GM12878 (cell line): ENCODE measurements around the gene ALAD. TPM values are rescaled to one million over a fixed set of nuclear protein-coding genes. Genes with fewer than 3 reads are reported as not detected.

Source experiments
- ATAC-seq: fragments of 200-7000 bp; cut with Tn5 transposase; 3 replicates; pipeline ENCODE4 v1.9.1; 2020; ENCODE audit warnings: mild to moderate bottlenecking, moderate library complexity
- BruUV-seq: library from RNA; stranded (reverse); fragments of 400-500 nt; replicated peaks from 2 replicates; lab custom pipeline; 2021; lab: Mats Ljungman, UMichigan
- CTCF ChIA-PET: fragments of 300-600 bp; sonication (Branson Sonifier 250); formaldehyde crosslinking; extraction: SDS; loops from one replicate; lab custom pipeline; 2021; ENCODE audit warnings: inconsistent platforms; lab: Yijun Ruan, JAX
- POLR2A ChIA-PET: fragments of 350-600 bp; formaldehyde crosslinking; extraction: SDS; loops from one replicate; lab custom pipeline; 2021; ENCODE audit warnings: inconsistent platforms; lab: Charles Lee
- RAD21 ChIA-PET: fragments of 300-600 bp; sonication (Branson Sonifier 250); formaldehyde crosslinking; loops from one replicate; lab custom pipeline; 2023; ENCODE audit warnings: antibody characterized with exemption; ENCODE audit not compliant: unreplicated experiment; lab: Charles Lee
- SMC1A ChIA-PET: fragments of 300-600 bp; sonication (Branson Sonifier 250); formaldehyde crosslinking; loops from one replicate; lab custom pipeline; 2023; ENCODE audit not compliant: unreplicated experiment, uncharacterized antibody; lab: Charles Lee
- DNase-seq: peaks from one replicate; pipeline ENCODE4 v3.0.0-alpha.2; 2011; ENCODE audit warnings: low read depth, low spot score
- FAIRE-seq: peaks from 3 replicates; lab custom pipeline; 2011; peaks lifted over from hg19 to GRCh38; lab: Jason Lieb, UNC
- H2AFZ ChIP-seq: 2 replicates; pipeline ENCODE4 v1.6.0; 2011; ENCODE audit warnings: low read depth, low read length, control low read depth; ENCODE audit not compliant: control insufficient read depth
- H3K27ac ChIP-seq: 2 replicates; pipeline ENCODE4 v1.5.1; 2011; ENCODE audit warnings: control low read depth; ENCODE audit not compliant: control insufficient read depth, insufficient read depth
- H3K27me3 ChIP-seq, 2 experiments: replicated peaks in 1 of 2; 2 replicates each; pipeline versions ENCODE4 v1.6.0 to v1.6.1; 2011; ENCODE audit warnings: low read length in 1 of 2; ENCODE audit not compliant: control insufficient read depth in 2 of 2, insufficient read depth in 2 of 2
- H3K36me3 ChIP-seq, 2 experiments: 2 replicates each; pipeline ENCODE4 v1.5.1; 2011; ENCODE audit warnings: low read length in 1 of 2; ENCODE audit not compliant: control insufficient read depth in 2 of 2, insufficient read depth in 2 of 2
- H3K4me1 ChIP-seq: 2 replicates; pipeline ENCODE4 v1.6.1; 2011; ENCODE audit warnings: mild to moderate bottlenecking, low read length, moderate library complexity, mixed read lengths; ENCODE audit not compliant: control insufficient read depth, insufficient read depth
- H3K4me2 ChIP-seq: 2 replicates; pipeline ENCODE4 v1.6.0; 2011; ENCODE audit warnings: control low read depth; ENCODE audit not compliant: control insufficient read depth, insufficient read depth
- H3K4me3 ChIP-seq: fragments of 200-600 bp; sonication (generic); 2 replicates; pipeline ENCODE4 v1.5.1; 2016
- H3K79me2 ChIP-seq: 2 replicates; pipeline ENCODE4 v1.6.0; 2011; ENCODE audit warnings: low read length; ENCODE audit not compliant: control insufficient read depth, insufficient read depth
- H3K9ac ChIP-seq: 2 replicates; pipeline ENCODE4 v1.8.0; 2011; ENCODE audit warnings: low read length, control low read depth, mixed read lengths; ENCODE audit not compliant: control insufficient read depth, insufficient read depth
- H3K9me3 ChIP-seq: replicated peaks from 3 replicates; pipeline ENCODE4 v1.5.1; 2011; ENCODE audit warnings: mild to moderate bottlenecking, low read length; ENCODE audit not compliant: control insufficient read depth, insufficient read depth
- H4K20me1 ChIP-seq: 2 replicates; pipeline ENCODE4 v1.6.0; 2011; ENCODE audit not compliant: control insufficient read depth, insufficient read depth
- ASH2L ChIP-seq: fragments of 300-600, 200-600 bp; sonication (generic); IDR thresholded peaks from 2 replicates; pipeline ENCODE4 v1.6.1; 2017; ENCODE audit warnings: low read depth, mild to moderate bottlenecking, borderline replicate concordance
- BACH1 ChIP-seq: fragments of 450-650 bp; IDR thresholded peaks from 2 replicates; pipeline ENCODE4 v1.6.1; 2017; ENCODE audit warnings: mild to moderate bottlenecking, borderline replicate concordance
- BHLHE40 ChIP-seq, 2 experiments: fragments of 450-650 bp in 1 of 2; IDR thresholded peaks; 2 replicates each; pipeline ENCODE4 v1.6.1; 2011 to 2017; ENCODE audit warnings: low read depth in 2 of 2, borderline replicate concordance in 1 of 2, improper control_type of control experiment in 1 of 2, low read length in 1 of 2, mild to moderate bottlenecking in 1 of 2
- BMI1 ChIP-seq: fragments of 450-650 bp; IDR thresholded peaks from 2 replicates; pipeline ENCODE4 v1.6.1; 2016; ENCODE audit warnings: mild to moderate bottlenecking, moderate library complexity, borderline replicate concordance
- FOXK2 ChIP-seq: fragments of 450-650 bp; IDR thresholded peaks from 2 replicates; pipeline ENCODE4 v1.6.1; 2017; ENCODE audit warnings: mild to moderate bottlenecking, moderate library complexity
- HCFC1 ChIP-seq: fragments of 150-350 bp; IDR thresholded peaks from 2 replicates; pipeline ENCODE4 v1.6.1; 2014; ENCODE audit warnings: low read length
- HDAC6 ChIP-seq: fragments of 200-600 bp; sonication (generic); IDR thresholded peaks from one replicate; pipeline ENCODE4 v1.8.0; 2017; ENCODE audit warnings: antibody characterized with exemption; ENCODE audit not compliant: unreplicated experiment
- JUND ChIP-seq: IDR thresholded peaks from 2 replicates; pipeline ENCODE4 v1.6.1; 2012; ENCODE audit warnings: low read depth, mild to moderate bottlenecking, low read length, improper control_type of control experiment, moderate library complexity
- KAT2A ChIP-seq: conservative IDR thresholded peaks from 2 replicates; pipeline ENCODE4 v1.6.1; 2011; ENCODE audit warnings: low read depth, low read length; ENCODE audit not compliant: control insufficient read depth
- LARP7 ChIP-seq: fragments of 450-650 bp; IDR thresholded peaks from 2 replicates; pipeline ENCODE4 v1.6.1; 2017; ENCODE audit warnings: mild to moderate bottlenecking
- MXI1 ChIP-seq: fragments of 150-350 bp; IDR thresholded peaks from 2 replicates; pipeline ENCODE4 v1.6.1; 2011; ENCODE audit warnings: low read depth, mild to moderate bottlenecking, inconsistent platforms, low read length, improper control_type of control experiment
- SKIL ChIP-seq: fragments of 450-650 bp; IDR thresholded peaks from 2 replicates; pipeline ENCODE4 v1.6.1; 2017; ENCODE audit warnings: mild to moderate bottlenecking, low read depth, inconsistent platforms; ENCODE audit not compliant: poor library complexity, severe bottlenecking
- STAT1 ChIP-seq: fragments of 450-650 bp; conservative IDR thresholded peaks from 2 replicates; pipeline ENCODE4 v1.6.1; 2014; ENCODE audit warnings: antibody characterized with exemption, mild to moderate bottlenecking
- TARDBP ChIP-seq: IDR thresholded peaks from 2 replicates; pipeline ENCODE4 v1.6.1; 2016; ENCODE audit warnings: borderline replicate concordance
- USF1 ChIP-seq: IDR thresholded peaks from 2 replicates; pipeline ENCODE4 v1.6.1; 2011; ENCODE audit warnings: borderline replicate concordance, low read depth, mild to moderate bottlenecking, moderate library complexity, mixed read lengths, low read length; ENCODE audit not compliant: insufficient read depth; ENCODE audit errors: extremely low read length
- ZBTB33 ChIP-seq: fragments of 450-650 bp; IDR thresholded peaks from 2 replicates; pipeline ENCODE4 v1.6.1; 2017; ENCODE audit warnings: mild to moderate bottlenecking
- ZNF622 ChIP-seq: fragments of 450-650 bp; IDR thresholded peaks from 2 replicates; pipeline ENCODE4 v1.6.1; 2017; ENCODE audit warnings: mild to moderate bottlenecking, inconsistent platforms
- ZSCAN29 ChIP-seq: fragments of 450-650 bp; IDR thresholded peaks from 2 replicates; pipeline ENCODE4 v1.6.1; 2017; ENCODE audit warnings: mild to moderate bottlenecking, moderate library complexity
- WGBS: methylation state at CpG from one replicate; pipeline ENCODE4 v1.1.6; 2016; ENCODE audit warnings: low lambda C conversion rate; ENCODE audit not compliant: insufficient replicate concordance, insufficient coverage; ENCODE audit errors: missing lambda C conversion rate; 5-methylcytosine and 5-hydroxymethylcytosine counted together
- in situ Hi-C: fragments of 300-500 bp; cut with MboI; formaldehyde crosslinking; loops from 9 replicates; pipeline ENCODE4 v1.14.3; 2018; ENCODE audit warnings: mixed read lengths
- intact Hi-C: fragments of 100-400 bp; cut with micrococcal nuclease; formaldehyde crosslinking; loops from one replicate; pipeline ENCODE4 v1.14.2; 2022; ENCODE audit not compliant: unreplicated experiment
- polyA plus RNA-seq, 11 experiments: library from polyadenylated mRNA; depleted of rRNA in 4 of 11; unstranded in 6 of 11; stranded (reverse) in 5 of 11; fragments of >200 nt; fragmentation: Nextera tagmentation in 4 of 11; fragmentation: Illumina TruSeq in 1 of 11; extraction: Ambion mirVana in 4 of 11; extraction: Trizol in 1 of 11; gene quantifications; 1 replicate in 1 of 11; 2 replicates in 10 of 11; pipeline versions ENCODE4 v1.2.1 to v1.2.3, GENCODE V29; 2011 to 2016; ENCODE audit warnings: inconsistent platforms in 2 of 11, missing spikeins in 2 of 11, low read depth in 1 of 11
- total RNA-seq, 4 experiments: library from RNA; depleted of rRNA in 3 of 4; stranded (reverse); fragments of >200 nt in 3 of 4; fragmentation: Illumina TruSeq in 1 of 4; extraction: Trizol in 1 of 4; gene quantifications; 2 replicates each; pipeline versions ENCODE4 v1.2.1 to v1.2.3, GENCODE V29; 2013 to 2021

The ALAD gene
- total and polyA plus RNA-seq, 10 of the 15 experiments (the other 5 are each of a cell fraction or from before 2014, with no cell fraction given), result 2.4 to 21.6 (median 12.9) TPM

GRCh38 chr9:113410207-113410864 lies 9.3 kb upstream of the ALAD start, which contains the start of the genes C9orf43 and POLE3:
Gene C9orf43, plus strand, starts transcription at chr9:113410747. Its CDS starts 2,747 bp downstream, at chr9:113413494.
Gene POLE3, minus strand, starts transcription at chr9:113410675. Its CDS starts 382 bp downstream, at chr9:113410293.
- FAIRE-seq, result peak; percentile 95
- TF ChIP-seq ASH2L (0 out of 2 replicates have a peak, but pooled peaks have one; percentile 72), TARDBP (0 out of 2 replicates have a peak, but pooled peaks have one; percentile 14), BMI1 (peak; percentile 65; the same call in 1 of the 2 replicates), FOXK2 (peak; percentile 22), ZBTB33 (no peak), HCFC1 (peak; percentile 75), BACH1 (0 out of 2 replicates have a peak, but pooled peaks have one; percentile 40), SKIL (no peak), HDAC6 (no peak), ZNF622 (no peak), ZSCAN29 (peak; percentile 50; the same call in 1 of the 2 replicates), MXI1 (peak; percentile 85), LARP7 (no peak), USF1 (peak; percentile 92), STAT1 (0 out of 2 replicates have a peak, but pooled peaks have one; percentile 55), KAT2A (no peak), JUND (no peak), BHLHE40 (IDR thresholded peaks at IDR 0.05; ENCODE audit: borderline replicate concordance in 1 of 2, low read depth in 2 of 2, low read length in 1 of 2) (peak; percentile 55 to 72; a peak in 2 of 4 replicates)

More at GRCh38 chr9:113410207-113410864, 9.3 kb upstream of the ALAD start, which contains the start of the genes C9orf43 and POLE3:
- Histone ChIP-seq H4K20me1 (no peaks in the 10 kb centered on the region), H3K4me1 (peaks cover 16% of the 10 kb centered on the region; the same call in 1 of the 2 replicates), H3K36me3 (peaks cover 0 to 10% of the 10 kb centered on the region in 2 experiments; a peak in 1 of 4 replicates), H2AFZ (peak within 1 kb of the TSS; percentile 97), H3K27me3 (no peaks in the 10 kb centered on the region), H3K4me2 (peak within 1 kb of the TSS; percentile 81), H3K9me3 (no peaks in the 10 kb centered on the region), H3K4me3 (peak within 1 kb of the TSS; percentile 92), H3K9ac (peak within 1 kb of the TSS; percentile 93), H3K79me2 (peaks cover 19% of the 10 kb centered on the region), H3K27ac (peak within 1 kb of the TSS; percentile 98)
- ChIA-PET RAD21 (interaction anchor here (0.6 to 2.5 kb wide), 21 partner anchors 10 to 247 kb away, joined by 3 to 16 read pairs (median 5); partner anchors contain the start of genes ALAD, CDC26, FKBP15 and PRPF4), CTCF (interaction anchor here (0.7 to 5.3 kb wide), 19 partner anchors 10 to 255 kb away, joined by 3 to 72 read pairs (median 3); partner anchors contain the start of genes ALAD, CDC26 and PRPF4), POLR2A (interaction anchor here (0.7 to 2.6 kb wide), 12 partner anchors 9 to 192 kb away, joined by 3 to 18 read pairs (median 4); partner anchors contain the start of genes ALAD, CDC26 and PRPF4), SMC1A (interaction anchor here (0.7 to 1.8 kb wide), 11 partner anchors 12 to 248 kb away, joined by 3 to 11 read pairs (median 4); partner anchors contain the start of genes CDC26, PRPF4 and WDR31)
- ATAC-seq (peak; percentile 96), DNase-seq (peak; percentile 80)
- in situ Hi-C loops, result no loop called here
- intact Hi-C loops, result no loop called here
- under 1% methylated on average over 55 of the region's 61 CpGs for WGBS
- no TSS peak for BruUV-seq
